Neural progenitor cell (in vitro differentiated cells): ENCODE results near the gene IWS1.

Experiments
- EZH2 ChIP-seq: fragments of 200-600 bp; sonication (generic); IDR thresholded peaks from 2 replicates; pipeline ENCODE4 v1.6.1; 2017; ENCODE audit warnings: antibody characterized with exemption, mild to moderate bottlenecking, moderate library complexity
- TF ChIP-seq, protein P1 (sequence below): fragments of 200-600 bp; sonication (generic); IDR thresholded peaks from 2 replicates; pipeline ENCODE4 v1.5.1; 2017; ENCODE audit warnings: antibody characterized with exemption, mild to moderate bottlenecking

- TF ChIP-seq, protein P1, sequence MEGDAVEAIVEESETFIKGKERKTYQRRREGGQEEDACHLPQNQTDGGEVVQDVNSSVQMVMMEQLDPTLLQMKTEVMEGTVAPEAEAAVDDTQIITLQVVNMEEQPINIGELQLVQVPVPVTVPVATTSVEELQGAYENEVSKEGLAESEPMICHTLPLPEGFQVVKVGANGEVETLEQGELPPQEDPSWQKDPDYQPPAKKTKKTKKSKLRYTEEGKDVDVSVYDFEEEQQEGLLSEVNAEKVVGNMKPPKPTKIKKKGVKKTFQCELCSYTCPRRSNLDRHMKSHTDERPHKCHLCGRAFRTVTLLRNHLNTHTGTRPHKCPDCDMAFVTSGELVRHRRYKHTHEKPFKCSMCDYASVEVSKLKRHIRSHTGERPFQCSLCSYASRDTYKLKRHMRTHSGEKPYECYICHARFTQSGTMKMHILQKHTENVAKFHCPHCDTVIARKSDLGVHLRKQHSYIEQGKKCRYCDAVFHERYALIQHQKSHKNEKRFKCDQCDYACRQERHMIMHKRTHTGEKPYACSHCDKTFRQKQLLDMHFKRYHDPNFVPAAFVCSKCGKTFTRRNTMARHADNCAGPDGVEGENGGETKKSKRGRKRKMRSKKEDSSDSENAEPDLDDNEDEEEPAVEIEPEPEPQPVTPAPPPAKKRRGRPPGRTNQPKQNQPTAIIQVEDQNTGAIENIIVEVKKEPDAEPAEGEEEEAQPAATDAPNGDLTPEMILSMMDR = no peak
- TF ChIP-seq EZH2 = no peak
Observed at GRCh38 chr2:127498386-127498785, 27.9 kb downstream of the IWS1 start.
